NCI-H1048 (cell line): ENCODE data around the gene TMEM38A.
"Not testable (repeated sequence)": the region's sequence is repeated elsewhere in the genome, so short reads cannot be mapped to it uniquely, and the experiment has no call there.

Experiments
- DNase-seq: peaks from one replicate; lab custom pipeline; 2025; lab: John Stamatoyannopoulos, UW

TMEM38A gene

DNA sequence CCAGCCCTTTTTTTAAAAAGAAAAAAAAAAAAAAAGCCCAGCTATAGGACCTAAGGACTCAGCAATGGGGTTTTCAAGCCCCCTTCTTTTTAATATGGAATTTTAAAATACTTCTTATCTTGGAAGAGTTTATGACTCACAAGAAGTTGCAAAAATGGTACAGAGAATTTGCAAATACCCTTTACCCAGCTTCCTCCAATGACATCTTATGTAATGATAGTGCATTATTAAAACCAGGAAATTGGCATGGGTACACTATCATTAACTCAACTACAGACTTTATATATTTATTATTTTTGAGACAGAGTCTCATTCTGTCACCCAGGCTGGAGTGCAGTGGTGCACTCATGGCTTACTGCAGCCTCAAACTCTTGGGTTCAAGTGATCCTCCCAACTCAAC is 16.1 kb downstream of the TMEM38A start:
- no peak for DNase-seq

DNA sequence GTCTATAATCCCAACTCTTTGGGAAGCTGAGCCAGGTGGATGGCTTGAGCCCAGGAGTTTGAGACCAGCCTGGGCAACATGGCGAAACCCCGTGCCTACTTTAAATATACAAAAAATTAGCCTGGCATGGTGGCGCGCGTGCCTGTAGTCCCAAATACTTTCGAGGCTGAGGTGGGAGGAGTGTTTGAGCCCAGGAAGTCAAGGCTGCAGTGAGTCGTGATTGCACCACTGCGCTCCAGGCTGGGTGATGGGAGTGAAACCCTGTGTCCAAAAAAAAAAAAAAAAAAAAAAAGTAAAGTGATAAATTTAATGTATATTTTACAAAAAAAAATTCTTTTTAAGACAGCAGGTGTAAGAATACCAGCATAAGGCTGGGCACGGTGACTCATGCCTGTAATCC is 17.6 kb downstream of the TMEM38A start:
- DNase-seq, result no peak

DNA sequence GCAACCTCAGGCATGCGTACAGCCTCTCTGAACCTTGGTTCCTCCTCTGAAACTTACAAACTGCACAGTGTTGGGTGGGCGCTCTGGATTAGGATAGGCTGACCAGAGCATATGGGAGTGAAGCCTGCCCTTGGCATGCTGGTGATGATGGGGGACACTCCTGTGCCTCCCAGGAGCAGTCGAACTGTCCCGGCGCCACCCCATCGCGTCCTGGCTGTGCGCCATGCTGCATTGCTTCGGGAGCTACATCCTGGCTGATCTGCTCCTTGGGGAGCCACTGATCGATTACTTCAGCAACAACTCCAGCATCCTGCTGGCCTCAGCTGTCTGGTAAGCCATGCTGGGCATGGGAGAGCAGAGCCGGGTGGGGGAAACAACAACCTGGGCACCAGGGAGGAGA is 18.9 kb downstream of the TMEM38A start:
- DNase-seq, result no peak

DNA sequence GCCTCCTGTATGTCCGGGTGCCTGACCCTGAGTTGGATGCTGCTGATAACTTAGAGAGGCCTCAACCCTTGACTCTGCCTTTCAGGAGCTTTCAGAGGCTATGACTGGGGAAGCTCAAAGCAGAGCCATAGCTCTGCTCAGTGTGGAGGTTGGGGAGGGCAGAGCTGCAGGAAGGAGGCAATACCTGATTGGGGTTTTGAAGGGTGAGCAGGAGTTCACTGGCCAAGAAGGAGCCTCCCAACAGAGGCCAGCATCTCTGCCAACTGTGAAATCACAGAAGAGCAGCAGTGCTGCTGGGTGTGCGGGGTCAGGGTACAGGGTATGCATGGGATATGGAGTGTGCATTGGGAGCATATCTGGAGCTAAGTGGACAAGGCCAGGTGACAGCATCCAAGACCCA is 21.6 kb downstream of the TMEM38A start:
- no peak for DNase-seq

DNA sequence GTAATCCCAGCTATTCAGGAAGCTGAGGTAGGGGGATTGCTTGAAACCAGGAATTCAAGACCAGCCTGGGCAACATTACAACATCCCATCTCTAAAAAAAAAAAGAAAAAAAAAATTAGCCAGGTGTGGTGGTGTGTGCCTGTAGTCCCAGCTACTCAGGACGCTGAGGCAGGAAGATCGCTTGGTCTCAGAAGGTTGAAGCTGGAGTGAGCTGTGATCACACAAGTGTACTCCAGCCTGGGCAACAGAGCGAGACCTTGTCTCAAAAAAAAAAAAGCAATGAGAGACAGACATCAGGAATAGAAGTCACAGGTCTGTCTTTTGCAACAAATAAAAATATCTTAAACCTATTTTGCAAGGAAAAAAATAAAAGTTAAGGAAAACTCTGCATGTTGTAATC is 23.3 kb downstream of the TMEM38A start:
- no peak for DNase-seq

DNA sequence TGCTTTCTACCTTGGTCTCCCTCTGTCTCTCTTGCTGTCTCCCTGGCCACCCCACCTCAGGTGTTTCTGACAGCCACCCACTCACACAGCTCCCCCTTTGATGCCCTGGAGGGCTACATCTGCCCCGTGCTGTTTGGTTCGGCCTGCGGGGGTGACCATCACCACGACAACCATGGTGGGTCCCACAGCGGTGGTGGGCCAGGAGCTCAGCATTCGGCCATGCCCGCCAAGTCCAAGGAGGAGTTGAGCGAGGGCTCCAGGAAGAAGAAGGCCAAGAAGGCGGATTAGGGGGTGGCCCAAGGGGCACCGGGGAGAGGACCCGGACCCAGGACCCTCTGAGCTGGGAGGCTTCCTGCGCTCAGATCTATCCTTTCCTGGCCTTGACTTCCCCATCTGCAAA is 27.1 kb downstream of the TMEM38A start:
- DNase-seq, result no peak

DNA sequence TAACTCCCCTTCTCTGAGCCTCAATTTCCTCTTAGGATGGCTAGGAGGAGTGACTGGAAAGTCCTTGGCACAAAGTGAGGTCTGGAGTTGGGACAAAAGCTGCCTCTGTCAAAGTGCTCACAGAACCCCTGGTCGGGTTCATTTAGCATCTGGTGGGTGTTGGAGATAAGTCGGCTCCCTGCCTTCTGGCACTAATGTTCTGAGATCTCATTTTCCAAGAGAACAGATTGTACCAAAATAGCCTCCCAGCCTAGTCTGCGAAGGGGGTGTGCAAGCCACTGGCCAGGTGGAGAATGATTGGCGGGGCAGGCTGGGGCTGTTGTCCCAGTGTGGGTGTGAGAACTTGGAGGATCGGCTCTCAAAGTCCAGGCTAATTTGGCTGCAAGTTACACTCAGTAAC is 38.0 kb downstream of the TMEM38A start:
- DNase-seq, result no peak

DNA sequence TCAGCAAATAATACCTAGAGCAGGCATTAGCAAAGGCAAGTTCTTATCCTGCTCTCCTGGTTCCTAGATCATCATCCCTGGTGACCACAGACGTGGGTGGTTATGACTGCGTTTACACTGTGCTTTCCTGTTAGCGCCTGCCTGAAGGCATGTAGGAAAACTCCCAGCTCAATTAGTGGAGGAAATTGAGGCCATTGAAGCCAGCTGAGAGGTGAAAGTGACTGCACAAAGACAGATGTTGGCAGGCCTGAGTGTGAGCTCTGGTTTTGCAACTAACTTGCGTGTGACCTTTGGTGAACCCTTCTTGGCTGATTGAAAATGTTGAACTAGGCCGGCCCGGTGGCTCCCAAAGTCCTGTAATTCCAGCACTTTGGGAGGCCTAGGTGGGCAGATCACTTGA is 41.2 kb downstream of the TMEM38A start:
- DNase-seq, result no peak

DNA sequence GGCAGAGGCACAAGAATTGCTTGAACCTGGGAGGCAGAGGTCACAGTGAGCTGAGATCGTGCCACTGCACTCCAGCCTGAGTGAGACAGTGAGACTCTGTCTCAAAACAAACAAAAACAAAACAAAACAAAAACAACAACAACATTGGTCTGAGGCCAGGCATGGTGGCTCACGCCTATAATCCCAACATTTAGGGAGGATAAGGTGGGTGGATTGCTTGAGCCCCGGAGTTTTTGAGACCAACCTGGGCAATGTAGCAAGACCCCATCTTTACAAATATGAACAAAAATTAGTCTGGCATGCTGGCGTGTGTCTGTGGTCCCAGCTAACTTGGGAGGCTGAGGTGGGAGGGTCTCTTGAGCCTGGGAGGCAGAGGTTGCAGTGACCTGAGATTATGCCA is 42.7 kb downstream of the TMEM38A start:
- DNase-seq, result no peak

DNA sequence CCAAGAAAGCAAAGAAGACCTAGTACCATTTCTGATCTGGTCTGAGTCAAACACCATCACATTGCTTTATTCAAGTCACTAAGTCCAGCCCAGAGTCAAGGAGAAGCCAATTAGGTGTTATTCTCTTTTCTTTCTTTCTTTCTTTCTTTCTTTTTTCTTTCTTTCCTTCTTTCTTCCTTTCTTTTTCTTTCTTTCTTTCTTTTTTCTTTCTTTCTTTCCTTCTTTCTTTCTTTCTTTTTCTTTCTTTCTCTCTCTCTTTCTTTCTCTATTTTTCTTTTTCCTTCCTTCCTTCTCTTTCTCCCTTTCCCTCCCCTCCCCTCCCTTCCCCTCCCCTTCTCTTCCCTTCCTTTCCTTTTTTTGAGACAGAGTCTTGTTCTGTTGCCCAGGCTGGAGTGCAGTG is 49.9 kb downstream of the TMEM38A start:
- DNase-seq, result not testable (repeated sequence)

DNA sequence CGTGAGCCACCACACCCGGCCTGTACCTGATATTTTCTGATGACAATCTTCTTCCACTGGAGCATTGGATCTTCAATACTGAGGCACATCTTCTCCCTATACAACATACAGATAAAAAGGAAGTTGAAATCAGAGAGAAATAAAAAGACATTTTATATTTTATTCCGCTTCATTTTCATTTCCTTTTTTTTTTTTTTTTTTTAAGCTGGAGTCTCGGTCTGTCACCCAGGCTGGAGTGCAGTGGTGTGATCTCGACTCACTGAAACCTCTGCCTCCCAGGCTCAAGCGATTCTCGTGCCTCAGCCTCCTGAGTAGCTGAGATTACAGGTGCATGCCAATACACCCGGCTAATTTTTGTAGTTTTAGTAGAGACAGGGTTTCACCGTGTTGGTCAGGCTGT is 51.4 kb downstream of the TMEM38A start:
- DNase-seq, result not testable (repeated sequence)

DNA sequence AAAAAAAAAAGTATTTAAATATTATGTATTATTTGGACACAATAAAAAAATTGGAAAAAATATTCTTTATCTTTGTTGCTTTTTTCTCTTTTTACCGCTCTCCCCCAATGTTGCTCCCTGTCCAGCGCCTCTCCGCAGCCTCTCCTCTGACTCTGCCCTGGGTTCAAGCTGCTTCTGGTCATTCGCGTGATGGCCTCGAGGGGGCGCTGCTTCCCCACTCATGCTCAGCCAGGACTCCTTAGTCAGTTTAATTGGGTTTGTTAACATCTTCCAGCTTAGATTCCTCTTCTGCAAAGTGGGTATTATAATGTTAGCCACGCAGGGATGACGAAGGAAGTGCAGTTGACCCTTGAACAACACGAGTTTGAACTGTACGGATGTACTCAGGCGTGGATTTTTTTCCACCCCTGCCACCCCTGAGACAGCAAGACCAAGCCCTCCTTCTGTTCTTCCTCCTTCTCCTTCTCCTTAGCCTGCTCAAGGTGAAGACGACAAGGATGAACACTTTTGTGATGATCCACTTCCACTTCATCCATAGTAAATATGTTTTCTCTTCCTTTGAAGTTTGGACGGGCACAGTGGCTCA is 53.9 kb downstream of the TMEM38A start:
- DNase-seq, result no peak

DNA sequence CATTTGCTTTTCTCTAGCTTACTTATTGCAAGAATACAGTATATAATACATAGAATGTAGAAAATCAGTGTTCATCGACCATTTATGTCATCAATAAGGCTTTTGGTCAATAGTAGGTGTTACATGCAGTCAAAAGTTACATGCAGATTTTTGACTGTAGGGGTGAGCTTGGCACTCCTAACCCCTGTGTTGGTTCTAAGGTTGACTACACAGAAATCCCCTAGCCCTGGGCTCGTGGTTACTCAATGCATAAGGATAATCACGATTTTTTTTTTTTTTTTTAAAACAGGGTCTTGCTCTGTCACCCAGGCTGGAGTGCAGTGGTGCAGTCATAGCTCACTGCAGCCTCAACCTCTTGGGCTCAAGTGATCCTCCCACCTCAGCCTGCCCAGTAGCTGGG is 54.7 kb downstream of the TMEM38A start:
- DNase-seq, result no peak

DNA sequence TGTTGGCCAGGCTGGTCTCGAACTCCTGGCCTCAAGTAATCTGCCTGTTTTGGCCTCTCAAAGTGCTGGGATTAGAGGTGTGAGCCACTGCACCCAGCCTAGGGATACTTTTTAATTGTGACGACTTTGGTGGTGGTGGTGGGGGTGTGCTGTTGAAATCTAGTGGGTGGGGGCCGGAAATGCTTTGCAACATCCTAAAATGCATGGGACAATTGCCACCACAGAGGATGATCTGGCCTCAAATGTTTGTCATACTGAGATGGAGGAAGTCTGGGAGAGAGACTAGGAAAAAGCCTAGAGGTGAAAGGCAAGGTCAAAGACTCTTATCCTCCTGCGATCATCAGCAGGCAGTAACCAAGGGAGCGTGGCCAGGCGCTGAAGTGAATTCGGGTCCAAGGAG is 60.1 kb downstream of the TMEM38A start:
- no peak for DNase-seq

DNA sequence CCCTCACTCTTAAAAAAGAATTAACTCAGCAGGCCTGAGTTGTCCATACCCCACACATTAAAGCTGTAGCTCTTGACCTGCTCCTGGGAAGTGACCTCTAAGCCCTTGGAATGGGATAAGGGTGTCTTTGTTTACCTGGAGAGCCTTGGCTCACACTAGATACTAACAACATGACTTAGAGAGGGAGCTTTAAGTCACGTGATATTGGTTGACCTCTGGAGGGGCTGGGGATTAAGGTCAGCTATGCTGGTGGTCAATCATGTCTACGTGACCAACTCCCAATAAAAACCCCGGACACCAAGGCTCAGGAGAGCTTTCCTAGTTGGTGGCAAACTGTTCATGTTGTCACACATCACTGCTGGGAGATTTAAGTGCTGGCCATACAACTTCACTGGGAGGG is 61.7 kb downstream of the TMEM38A start:
- DNase-seq, result no peak

DNA sequence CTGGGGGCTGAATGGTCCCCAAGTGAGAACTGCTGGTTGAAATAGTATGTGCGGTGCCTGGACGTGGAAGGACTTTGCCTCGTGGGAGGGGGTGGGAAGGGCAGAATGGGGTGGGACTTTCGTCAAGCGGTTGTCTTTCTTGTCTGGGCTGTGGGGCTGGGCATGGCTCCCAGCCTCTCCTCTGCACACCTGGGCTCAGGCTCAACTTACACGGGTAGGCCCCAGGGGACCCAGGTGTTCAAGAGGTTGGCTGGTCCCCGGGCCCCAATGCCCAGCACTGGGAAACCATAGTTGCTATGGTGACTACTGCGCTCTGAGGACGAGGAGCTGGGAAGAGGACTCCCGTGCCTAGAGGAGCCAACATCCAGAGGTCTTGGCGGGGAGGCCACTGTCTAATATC is 66.0 kb downstream of the TMEM38A start:
- no peak for DNase-seq

DNA sequence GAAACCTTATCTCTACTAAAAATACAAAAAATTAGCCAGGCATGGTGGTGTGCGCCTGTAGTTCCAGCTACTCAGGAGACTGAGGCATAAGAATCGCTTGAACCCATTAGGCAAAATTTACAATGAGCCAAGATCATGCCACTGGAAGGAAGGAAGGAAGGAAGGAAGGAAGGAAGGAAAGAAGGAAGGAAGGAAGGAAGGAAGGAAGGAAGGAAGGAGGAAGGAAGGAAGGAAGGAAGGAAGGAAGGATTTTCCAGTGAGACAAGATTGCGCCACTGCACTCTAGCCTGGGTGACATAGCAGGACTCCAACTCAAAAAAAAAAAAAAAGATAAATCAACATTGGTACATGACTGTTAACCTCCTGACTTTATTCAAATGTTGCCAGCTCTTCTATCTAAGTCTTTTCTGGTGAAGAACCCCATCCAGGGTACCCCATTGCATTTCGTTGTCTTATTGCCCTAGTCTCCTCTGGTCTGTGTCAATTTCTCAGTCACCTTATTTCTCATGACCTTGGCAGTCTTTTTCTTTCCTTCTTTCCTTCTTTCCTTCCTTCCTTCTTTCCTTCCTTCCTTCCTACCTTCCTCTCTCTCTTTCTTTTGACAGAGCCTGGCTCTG is 74.8 kb downstream of the TMEM38A start:
- DNase-seq, result not testable (repeated sequence)

DNA sequence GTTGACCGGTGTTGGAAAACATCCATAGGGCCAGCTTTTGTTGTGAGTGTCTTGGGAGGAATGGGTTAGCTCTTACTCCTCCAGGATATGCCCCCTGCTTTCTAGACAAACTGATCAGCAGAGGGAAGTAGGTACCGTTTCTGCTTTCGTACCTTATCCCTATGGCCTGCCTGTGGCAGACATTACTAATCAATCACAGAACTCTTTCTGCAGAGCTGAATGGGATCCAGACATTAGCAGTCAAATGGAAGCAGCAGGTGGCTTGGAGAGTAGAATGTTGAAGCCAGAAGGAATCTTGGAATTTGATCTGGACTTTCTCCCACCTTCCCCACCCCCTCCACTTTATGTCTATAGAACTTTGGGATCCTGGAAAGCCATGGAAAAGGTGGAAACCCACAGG is 75.8 kb downstream of the TMEM38A start:
- DNase-seq, result no peak

DNA sequence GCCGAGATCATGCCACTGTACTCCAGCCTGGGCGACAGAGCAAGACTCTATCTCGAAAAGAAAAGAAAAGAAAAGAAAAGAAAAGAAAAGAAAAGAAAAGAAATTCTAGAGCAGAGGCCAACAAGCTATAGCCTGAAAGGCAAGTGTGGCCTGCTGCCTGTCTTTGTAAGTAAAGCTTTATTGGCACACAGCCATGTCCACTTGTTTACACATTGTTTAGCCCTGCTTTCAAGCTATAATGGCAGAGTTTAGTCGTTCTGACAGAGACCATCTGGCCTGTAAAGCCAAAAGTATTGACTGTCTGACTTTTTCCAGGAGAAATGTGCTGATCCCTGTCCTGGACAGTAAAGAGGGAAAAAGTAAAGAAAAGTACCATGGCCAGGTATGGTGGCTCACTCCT is 77.0 kb downstream of the TMEM38A start:
- DNase-seq, result no peak

DNA sequence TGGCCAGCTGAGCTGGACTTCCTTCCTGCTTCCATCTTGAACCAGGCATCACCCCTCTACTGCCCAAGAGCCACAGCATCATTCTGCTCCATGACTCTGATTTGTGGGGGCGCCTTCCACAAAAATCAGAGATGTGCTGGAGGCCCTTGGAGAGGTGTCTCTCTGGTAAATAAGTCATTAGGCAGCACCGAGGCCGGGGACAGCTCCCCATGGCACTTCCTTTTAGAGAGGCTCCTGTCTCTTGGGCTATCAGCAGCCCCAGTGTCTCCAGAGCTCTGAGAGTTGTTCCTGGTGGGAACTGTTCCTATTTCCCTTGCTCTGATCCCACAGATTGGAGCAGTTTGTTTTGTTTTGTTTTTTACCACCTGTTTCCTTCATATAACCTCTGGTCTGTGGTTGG is 78.6 kb downstream of the TMEM38A start:
- DNase-seq, result no peak
